Measurements from ENCODE around the gene SRD5A2. TPM values are rescaled to one million over a fixed set of nuclear protein-coding genes. Genes with fewer than 3 reads are reported as not detected.

The SRD5A2 gene
- total and polyA plus RNA-seq, 4 donors: 0.35 to 5.3 (median 2.3) TPM

GRCh38 chr2:31577143-31577542 is 3.6 kb downstream of the SRD5A2 start:
- Histone ChIP-seq H3K36me3 (ENCODE audit: control insufficient read depth in 4 of 4, insufficient read depth in 4 of 4, low read length in 4 of 4) (no peaks in the 10 kb centered on the region), H3K4me3 (no peak overlapping the region), H3K9ac (ENCODE audit: insufficient read depth in 1 of 2, low read length in 2 of 2) (no peak overlapping the region), H3K27me3 (ENCODE audit: control insufficient read depth in 3 of 3, insufficient read depth in 3 of 3, low read length in 2 of 3) (peaks cover 4 to 37% (median 8%) of the 10 kb centered on the region in 3 donors), H3K9me3 (ENCODE audit: control insufficient read depth in 4 of 4, insufficient read depth in 3 of 4, low read length in 3 of 4) (peaks cover 0 to 12% (median 0%) of the 10 kb centered on the region in 4 donors), H3K27ac (ENCODE audit: low read depth in 1 of 2, low read length in 1 of 2) (no peak overlapping the region), H3K4me1 (ENCODE audit: control insufficient read depth in 5 of 5, insufficient read depth in 5 of 5, low read length in 5 of 5) (peaks cover 0 to 3% (median 0%) of the 10 kb centered on the region in 5 donors)
- WGBS, 2 donors: 78 to 85% methylated on average over 1 of the region's 1 CpG
- DNase-seq (no peak), ATAC-seq (ENCODE audit: insufficient read depth, low FRiP score) (no peak)
- TF ChIP-seq CTCF (IDR thresholded peaks at IDR 0.05; ENCODE audit: control extremely low read depth, extremely low read depth): no peak

- Histone ChIP-seq H3K27me3 (ENCODE audit: control insufficient read depth in 3 of 3, insufficient read depth in 3 of 3, low read length in 2 of 3) (no peaks in the 10 kb centered on the region), H3K9ac (ENCODE audit: insufficient read depth in 1 of 2, low read length in 2 of 2) (no peak overlapping the region), H3K4me3 (no peak overlapping the region), H3K36me3 (ENCODE audit: control insufficient read depth in 4 of 4, insufficient read depth in 4 of 4, low read length in 4 of 4) (no peaks in the 10 kb centered on the region), H3K4me1 (ENCODE audit: control insufficient read depth in 5 of 5, insufficient read depth in 5 of 5, low read length in 5 of 5) (no peaks in the 10 kb centered on the region), H3K27ac (ENCODE audit: low read depth in 1 of 2, low read length in 1 of 2) (no peak overlapping the region), H3K9me3 (ENCODE audit: control insufficient read depth in 4 of 4, insufficient read depth in 3 of 4, low read length in 3 of 4) (peaks cover 0 to 7% (median 3%) of the 10 kb centered on the region in 4 donors)
- TF ChIP-seq CTCF (IDR thresholded peaks at IDR 0.05; ENCODE audit: control extremely low read depth, extremely low read depth): no peak
- no peak for ATAC-seq (ENCODE audit: insufficient read depth, low FRiP score)
- DNase-seq: no peak
- WGBS, 2 donors: 90% methylated on average over 10 of the region's 10 CpGs
Observed at GRCh38 chr2:31568585-31569201, 12.0 kb downstream of the SRD5A2 start.

GRCh38 chr2:31567679-31568078 is 13.1 kb downstream of the SRD5A2 start:
- WGBS, 2 donors: 87 to 92% methylated on average over 3 of the region's 3 CpGs
- no peak for ATAC-seq (ENCODE audit: insufficient read depth, low FRiP score)
- no peak overlapping the region for H3K4me3 ChIP-seq

More at GRCh38 chr2:31567679-31568078, 13.1 kb downstream of the SRD5A2 start:
- TF ChIP-seq CTCF (IDR thresholded peaks at IDR 0.05; ENCODE audit: control extremely low read depth, extremely low read depth): no peak
- no peaks in the 10 kb centered on the region for H3K4me1 ChIP-seq (ENCODE audit: control insufficient read depth in 5 of 5, insufficient read depth in 5 of 5, low read length in 5 of 5)
- H3K27me3 ChIP-seq (ENCODE audit: control insufficient read depth in 3 of 3, insufficient read depth in 3 of 3, low read length in 2 of 3): no peaks in the 10 kb centered on the region
- no peak overlapping the region for H3K9ac ChIP-seq (ENCODE audit: insufficient read depth in 1 of 2, low read length in 2 of 2)
- no peaks in the 10 kb centered on the region for H3K36me3 ChIP-seq (ENCODE audit: control insufficient read depth in 4 of 4, insufficient read depth in 4 of 4, low read length in 4 of 4)
- no peak for DNase-seq
- H3K27ac ChIP-seq (ENCODE audit: low read depth in 1 of 2, low read length in 1 of 2): no peak overlapping the region
- peaks cover 0 to 5% (median 3%) of the 10 kb centered on the region in 4 donors for H3K9me3 ChIP-seq (ENCODE audit: control insufficient read depth in 4 of 4, insufficient read depth in 3 of 4, low read length in 3 of 4)

Measured in lung (tissue), 12 donors.